PFSK-1 (cell line): Measurements from ENCODE around the gene AP3D1.

Experiments used
- FOXP2 ChIP-seq: optimal IDR thresholded peaks from 2 replicates; pipeline ENCODE3; 2011; ENCODE audit warnings: borderline replicate concordance, control low read depth, inconsistent platforms; ENCODE audit not compliant: insufficient read depth; ENCODE audit errors: extremely low read length, extremely low read depth
- POLR2AphosphoS5 ChIP-seq: IDR thresholded peaks from 2 replicates; pipeline ENCODE4 v1.6.1; 2012; ENCODE audit warnings: low read depth, mild to moderate bottlenecking, control low read depth, low read length, moderate library complexity
- SIN3A ChIP-seq: IDR thresholded peaks from 2 replicates; pipeline ENCODE4 v1.6.1; 2012; ENCODE audit warnings: mild to moderate bottlenecking, low read length, moderate library complexity, borderline replicate concordance; ENCODE audit not compliant: insufficient read depth
- TAF1 ChIP-seq: IDR thresholded peaks from 2 replicates; pipeline ENCODE4 v1.6.1; 2012; ENCODE audit warnings: low read length, control low read depth, borderline replicate concordance; ENCODE audit not compliant: insufficient read depth
- TF ChIP-seq, protein P1 (sequence below), 2 experiments: IDR thresholded peaks; 2 replicates each; pipeline versions ENCODE4 v1.6.1 to v1.8.0; 2011 to 2012; ENCODE audit warnings: low read depth in 2 of 2, low read length in 2 of 2, control low read depth in 1 of 2, inconsistent platforms in 1 of 2, mild to moderate bottlenecking in 1 of 2, moderate library complexity in 1 of 2; ENCODE audit not compliant: insufficient read depth in 1 of 2

- TF ChIP-seq TAF1 (no peak), POLR2AphosphoS5 (no peak), SIN3A (no peak), FOXP2 (no peak)
- TF ChIP-seq, protein P1, sequence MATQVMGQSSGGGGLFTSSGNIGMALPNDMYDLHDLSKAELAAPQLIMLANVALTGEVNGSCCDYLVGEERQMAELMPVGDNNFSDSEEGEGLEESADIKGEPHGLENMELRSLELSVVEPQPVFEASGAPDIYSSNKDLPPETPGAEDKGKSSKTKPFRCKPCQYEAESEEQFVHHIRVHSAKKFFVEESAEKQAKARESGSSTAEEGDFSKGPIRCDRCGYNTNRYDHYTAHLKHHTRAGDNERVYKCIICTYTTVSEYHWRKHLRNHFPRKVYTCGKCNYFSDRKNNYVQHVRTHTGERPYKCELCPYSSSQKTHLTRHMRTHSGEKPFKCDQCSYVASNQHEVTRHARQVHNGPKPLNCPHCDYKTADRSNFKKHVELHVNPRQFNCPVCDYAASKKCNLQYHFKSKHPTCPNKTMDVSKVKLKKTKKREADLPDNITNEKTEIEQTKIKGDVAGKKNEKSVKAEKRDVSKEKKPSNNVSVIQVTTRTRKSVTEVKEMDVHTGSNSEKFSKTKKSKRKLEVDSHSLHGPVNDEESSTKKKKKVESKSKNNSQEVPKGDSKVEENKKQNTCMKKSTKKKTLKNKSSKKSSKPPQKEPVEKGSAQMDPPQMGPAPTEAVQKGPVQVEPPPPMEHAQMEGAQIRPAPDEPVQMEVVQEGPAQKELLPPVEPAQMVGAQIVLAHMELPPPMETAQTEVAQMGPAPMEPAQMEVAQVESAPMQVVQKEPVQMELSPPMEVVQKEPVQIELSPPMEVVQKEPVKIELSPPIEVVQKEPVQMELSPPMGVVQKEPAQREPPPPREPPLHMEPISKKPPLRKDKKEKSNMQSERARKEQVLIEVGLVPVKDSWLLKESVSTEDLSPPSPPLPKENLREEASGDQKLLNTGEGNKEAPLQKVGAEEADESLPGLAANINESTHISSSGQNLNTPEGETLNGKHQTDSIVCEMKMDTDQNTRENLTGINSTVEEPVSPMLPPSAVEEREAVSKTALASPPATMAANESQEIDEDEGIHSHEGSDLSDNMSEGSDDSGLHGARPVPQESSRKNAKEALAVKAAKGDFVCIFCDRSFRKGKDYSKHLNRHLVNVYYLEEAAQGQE (IDR thresholded peaks at IDR 0.05; ENCODE audit: insufficient read depth in 1 of 2, low read depth in 2 of 2, low read length in 2 of 2) = no peak
These were observed 7.2 kb downstream of the AP3D1 start for GRCh38 chr19:2144190-2144589.
